Measurements from ENCODE around the gene LIN7B. TPM values are rescaled to one million over a fixed set of nuclear protein-coding genes. Genes with fewer than 3 reads are reported as not detected.

Gene LIN7B
- total and polyA plus RNA-seq, 2 of the 13 experiments (the other 11 are each of a cell fraction or from before 2014, with no cell fraction given): 5.3 to 7.6 TPM

DNA sequence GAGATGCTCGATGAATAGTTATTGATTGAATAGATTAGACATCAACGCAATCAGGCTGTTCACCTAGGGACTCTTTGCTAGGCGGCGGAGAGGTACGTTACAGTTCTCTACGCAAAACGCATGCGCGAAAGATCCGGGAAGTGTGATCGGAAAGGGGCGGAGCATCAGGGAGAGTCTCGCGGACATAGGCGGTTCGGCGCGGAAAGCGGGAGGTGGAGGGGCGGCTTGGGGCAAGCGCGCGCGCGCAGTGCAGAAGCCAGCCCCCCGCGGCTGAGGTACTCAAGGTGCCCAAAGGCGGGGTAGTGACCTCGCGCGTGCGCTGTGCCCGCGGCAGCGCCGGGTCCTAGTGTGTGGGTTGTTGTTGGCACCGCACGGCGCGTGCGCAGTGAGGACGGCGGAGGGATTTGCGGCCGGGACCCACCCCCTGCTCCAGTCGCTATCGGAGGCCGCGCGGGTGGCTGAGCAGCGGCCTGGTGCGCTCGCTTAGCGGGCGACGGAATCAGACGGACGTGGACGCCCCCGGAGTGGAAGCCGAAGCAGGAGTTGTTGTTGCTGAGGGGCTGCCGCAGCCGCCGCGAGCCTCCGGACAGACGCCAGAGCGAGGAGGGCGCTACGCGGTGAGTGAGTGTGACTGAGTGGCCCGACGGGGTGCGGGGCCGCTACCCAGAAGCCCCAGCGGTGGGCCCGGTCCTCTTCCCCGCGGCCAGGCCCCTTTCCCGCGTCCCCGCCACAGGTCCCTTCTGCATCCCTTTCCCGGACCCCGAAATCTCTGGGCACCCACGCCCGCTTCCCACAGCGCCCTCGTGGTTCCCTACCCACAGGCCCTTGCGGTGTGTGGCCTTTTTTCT lies 28.9 kb upstream of the LIN7B start, which contains the start of gene SNRNP70 (continued):
- TF ChIP-seq IKZF5 (CRISPR knock-in tag; IDR thresholded peaks at IDR 0.05) (0 out of 2 replicates have a peak, but pooled peaks have one; percentile 13), HNRNPK (IDR thresholded peaks at IDR 0.05; ENCODE audit: low read depth, low read length, poor library complexity, severe bottlenecking) (peak; percentile 78), JUND (CRISPR knock-in tag; IDR thresholded peaks at IDR 0.05) (0 out of 2 replicates have a peak, but pooled peaks have one; percentile 60), ZNF572 (CRISPR knock-in tag; IDR thresholded peaks at IDR 0.05) (no peak), ZFP41 (CRISPR knock-in tag; IDR thresholded peaks at IDR 0.05; ENCODE audit: borderline replicate concordance) (no peak), ARID2 (CRISPR knock-in tag; IDR thresholded peaks at IDR 0.05; ENCODE audit: borderline replicate concordance) (no peak), FOXC1 (CRISPR knock-in tag; IDR thresholded peaks at IDR 0.05; ENCODE audit: borderline replicate concordance) (peak; percentile 82; the same call in 1 of the 2 replicates), TBL1XR1 (IDR thresholded peaks at IDR 0.05; ENCODE audit: borderline replicate concordance, low read length, partially characterized antibody) (no peak), NR2F1 (CRISPR knock-in tag; IDR thresholded peaks at IDR 0.05) (no peak), ZNF468 (CRISPR knock-in tag; IDR thresholded peaks at IDR 0.05) (no peak), FOSL2 (CRISPR knock-in tag; IDR thresholded peaks at IDR 0.05) (0 out of 2 replicates have a peak, but pooled peaks have one; percentile 13), SMAD1 (CRISPR knock-in tag; IDR thresholded peaks at IDR 0.05; ENCODE audit: borderline replicate concordance, low read depth) (no peak), XBP1 (CRISPR knock-in tag; IDR thresholded peaks at IDR 0.05) (no peak), ZNF34 (CRISPR knock-in tag; IDR thresholded peaks at IDR 0.05; ENCODE audit: borderline replicate concordance) (no peak), SNAPC4 (CRISPR knock-in tag; IDR thresholded peaks at IDR 0.05) (peak; percentile 77), ZKSCAN5 (CRISPR knock-in tag; IDR thresholded peaks at IDR 0.05) (no peak)
- TF ChIP-seq, protein P1, sequence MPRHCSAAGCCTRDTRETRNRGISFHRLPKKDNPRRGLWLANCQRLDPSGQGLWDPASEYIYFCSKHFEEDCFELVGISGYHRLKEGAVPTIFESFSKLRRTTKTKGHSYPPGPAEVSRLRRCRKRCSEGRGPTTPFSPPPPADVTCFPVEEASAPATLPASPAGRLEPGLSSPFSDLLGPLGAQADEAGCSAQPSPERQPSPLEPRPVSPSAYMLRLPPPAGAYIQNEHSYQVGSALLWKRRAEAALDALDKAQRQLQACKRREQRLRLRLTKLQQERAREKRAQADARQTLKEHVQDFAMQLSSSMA (CRISPR knock-in tag; IDR thresholded peaks at IDR 0.05): no peak; the same call in 1 of the 2 replicates
- TF ChIP-seq, protein P2, sequence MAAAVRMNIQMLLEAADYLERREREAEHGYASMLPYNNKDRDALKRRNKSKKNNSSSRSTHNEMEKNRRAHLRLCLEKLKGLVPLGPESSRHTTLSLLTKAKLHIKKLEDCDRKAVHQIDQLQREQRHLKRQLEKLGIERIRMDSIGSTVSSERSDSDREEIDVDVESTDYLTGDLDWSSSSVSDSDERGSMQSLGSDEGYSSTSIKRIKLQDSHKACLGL (CRISPR knock-in tag; IDR thresholded peaks at IDR 0.05): peak; percentile 89

All from HepG2 (cell line).